IMR-90 (cell line): ENCODE data around the gene XRCC3. TPM values are rescaled to one million over a fixed set of nuclear protein-coding genes. Genes with fewer than 3 reads are reported as not detected.

Source experiments
- ATAC-seq: fragments of 200-7000 bp; cut with Tn5 transposase; 2 replicates; pipeline ENCODE4 v1.9.1; 2020; ENCODE audit warnings: low read depth, mild to moderate bottlenecking, moderate library complexity
- BruUV-seq: library from RNA; stranded (reverse); fragments of 400-500 nt; replicated peaks from 2 replicates; lab custom pipeline; 2021; lab: Mats Ljungman, UMichigan
- CTCF ChIA-PET: fragments of 300-600 bp; formaldehyde crosslinking; extraction: SDS; loops from one replicate; lab custom pipeline; 2021; ENCODE audit warnings: antibody characterized with exemption; lab: Yijun Ruan, JAX
- POLR2A ChIA-PET: fragments of 300-600 bp; sonication (Branson Sonifier 250); formaldehyde crosslinking; loops from one replicate; lab custom pipeline; 2022; ENCODE audit warnings: antibody characterized with exemption; ENCODE audit not compliant: unreplicated experiment; lab: Charles Lee
- DNase-seq: peaks from one replicate; pipeline ENCODE4 v3.0.0; 2013
- H2AFZ ChIP-seq: replicated peaks from 2 replicates; pipeline ENCODE3; 2013; ENCODE audit warnings: low read length, mild to moderate bottlenecking; ENCODE audit not compliant: poor library complexity
- H2AK5ac ChIP-seq: 2 replicates; pipeline ENCODE4 v1.6.1; 2013; ENCODE audit warnings: low read depth, low read length, inconsistent platforms
- H2AK9ac ChIP-seq: replicated peaks from 2 replicates; pipeline ENCODE3; 2013; ENCODE audit warnings: mild to moderate bottlenecking, low read depth, low read length, moderate library complexity; ENCODE audit not compliant: poor library complexity
- H2BK120ac ChIP-seq: 2 replicates; pipeline ENCODE4 v1.6.1; 2013; ENCODE audit warnings: low read depth, low read length, inconsistent platforms
- H2BK15ac ChIP-seq: 3 replicates; pipeline ENCODE4 v1.6.1; 2013; ENCODE audit warnings: low read depth, low read length, inconsistent platforms
- H2BK20ac ChIP-seq: 2 replicates; pipeline ENCODE4 v1.6.1; 2013; ENCODE audit warnings: low read depth, mild to moderate bottlenecking, inconsistent platforms, low read length, moderate library complexity
- H2BK5ac ChIP-seq: 2 replicates; pipeline ENCODE4 v1.6.1; 2013; ENCODE audit warnings: mild to moderate bottlenecking, low read depth, low read length, inconsistent platforms; ENCODE audit not compliant: poor library complexity, severe bottlenecking
- H3K14ac ChIP-seq: replicated peaks from 2 replicates; pipeline ENCODE4 v1.6.1; 2013; ENCODE audit warnings: low read depth, low read length, inconsistent platforms
- H3K18ac ChIP-seq: 2 replicates; pipeline ENCODE4 v1.6.1; 2013; ENCODE audit warnings: low read depth, low read length, control low read depth
- H3K23ac ChIP-seq: 2 replicates; pipeline ENCODE4 v1.6.1; 2013; ENCODE audit warnings: low read depth, low read length, inconsistent platforms
- H3K27ac ChIP-seq: 2 replicates; pipeline ENCODE4 v1.5.1; 2013; ENCODE audit warnings: mild to moderate bottlenecking, control low read depth, low read length; ENCODE audit not compliant: insufficient read depth
- H3K27me3 ChIP-seq: 2 replicates; pipeline ENCODE4 v1.6.1; 2013; ENCODE audit warnings: low read length; ENCODE audit not compliant: control insufficient read depth, insufficient read depth
- H3K36me3 ChIP-seq: 2 replicates; pipeline ENCODE4 v1.6.1; 2013; ENCODE audit warnings: low read length, mixed read lengths; ENCODE audit not compliant: control insufficient read depth, insufficient read depth
- H3K4ac ChIP-seq: 2 replicates; pipeline ENCODE4 v1.6.1; 2013; ENCODE audit warnings: low read depth, low read length, inconsistent platforms
- H3K4me1 ChIP-seq: 2 replicates; pipeline ENCODE4 v1.6.1; 2013; ENCODE audit warnings: low read length, mixed read lengths; ENCODE audit not compliant: control insufficient read depth, insufficient read depth
- H3K4me2 ChIP-seq: 2 replicates; pipeline ENCODE4 v1.6.1; 2013; ENCODE audit warnings: low read depth, mild to moderate bottlenecking, control low read depth, low read length, moderate library complexity
- H3K4me3 ChIP-seq: 2 replicates; pipeline ENCODE4 v1.5.1; 2013; ENCODE audit warnings: low read depth, mild to moderate bottlenecking, control low read depth, low read length, moderate library complexity; ENCODE audit not compliant: insufficient read depth
- H3K56ac ChIP-seq: 2 replicates; pipeline ENCODE4 v1.6.1; 2013; ENCODE audit warnings: low read length, inconsistent platforms; ENCODE audit not compliant: insufficient read depth; ENCODE audit errors: extremely low read depth
- H3K79me1 ChIP-seq, 2 experiments: 2 replicates each; pipeline ENCODE4 v1.6.1; 2013; ENCODE audit warnings: low read length in 2 of 2, inconsistent platforms in 1 of 2, low read depth in 1 of 2
- H3K9ac ChIP-seq: 2 replicates; pipeline ENCODE4 v1.6.1; 2013; ENCODE audit warnings: low read depth, low read length, control low read depth
- H3K9me1 ChIP-seq: 2 replicates; pipeline ENCODE4 v1.6.1; 2013; ENCODE audit warnings: low read length, inconsistent platforms; ENCODE audit not compliant: insufficient read depth
- H3K9me3 ChIP-seq: 2 replicates; pipeline ENCODE4 v1.6.1; 2013; ENCODE audit warnings: low read length; ENCODE audit not compliant: control insufficient read depth, insufficient read depth
- H4K20me1 ChIP-seq: 2 replicates; pipeline ENCODE4 v1.6.1; 2013; ENCODE audit warnings: low read length, inconsistent platforms; ENCODE audit not compliant: insufficient read depth
- H4K5ac ChIP-seq: 2 replicates; pipeline ENCODE4 v1.6.1; 2013; ENCODE audit warnings: mild to moderate bottlenecking, low read depth, low read length, control low read depth
- H4K8ac ChIP-seq, 2 experiments: 2 replicates each; pipeline ENCODE4 v1.6.1; 2013; ENCODE audit warnings: low read depth in 2 of 2, low read length in 2 of 2, control low read depth in 1 of 2, inconsistent platforms in 1 of 2
- H4K91ac ChIP-seq: 2 replicates; pipeline ENCODE4 v1.6.1; 2013; ENCODE audit warnings: low read depth, low read length, inconsistent platforms; ENCODE audit not compliant: insufficient read depth
- MXI1 ChIP-seq: IDR thresholded peaks from 2 replicates; pipeline ENCODE4 v1.6.1; 2012; ENCODE audit warnings: low read depth, mild to moderate bottlenecking, low read length, moderate library complexity, borderline replicate concordance
- WGBS, 2 experiments: methylation state at CpG; one replicate each; pipeline versions ENCODE4 v1.1.5 to v1.1.7; 2013; ENCODE audit warnings: missing lambda C conversion rate in 2 of 2; ENCODE audit not compliant: insufficient read length in 1 of 2; ENCODE audit errors: extremely low coverage in 2 of 2; 5-methylcytosine and 5-hydroxymethylcytosine counted together
- dilution Hi-C: fragments of 300-500 bp; cut with HindIII; formaldehyde crosslinking; loops from one replicate; pipeline ENCODE4 v1.14.3; 2018; ENCODE audit warnings: low sequenced_read_pairs; ENCODE audit not compliant: unreplicated experiment
- in situ Hi-C: fragments of 300-500 bp; cut with MboI; formaldehyde crosslinking; loops from 3 replicates; pipeline ENCODE4 v1.14.3; 2019; ENCODE audit warnings: low sequenced_read_pairs, inconsistent platforms, mixed read lengths
- intact Hi-C: fragments of 100-400 bp; cut with micrococcal nuclease; formaldehyde crosslinking; loops from 2 replicates; pipeline ENCODE4 v1.10.0; 2022
- polyA plus RNA-seq, 3 experiments: library from polyadenylated mRNA; depleted of rRNA; stranded (reverse); fragments of >200 nt; gene quantifications; 2 replicates each; pipeline ENCODE4 v1.2.3, GENCODE V29; 2012; ENCODE audit warnings: low replicate concordance in 1 of 3
- total RNA-seq: library from RNA; depleted of rRNA; stranded (reverse); fragments of >200 nt; gene quantifications from 2 replicates; pipeline ENCODE4 v1.2.3, GENCODE V29; 2012
- TF ChIP-seq, protein P1 (sequence below): conservative IDR thresholded peaks from 2 replicates; pipeline ENCODE4 v1.5.1; 2012; ENCODE audit warnings: mild to moderate bottlenecking, low read depth, low read length, improper control_type of control experiment

XRCC3 gene
- total and polyA plus RNA-seq, 2 of the 4 experiments (the other 2 are of a cell fraction) = 8.1 to 9.5 TPM

DNA sequence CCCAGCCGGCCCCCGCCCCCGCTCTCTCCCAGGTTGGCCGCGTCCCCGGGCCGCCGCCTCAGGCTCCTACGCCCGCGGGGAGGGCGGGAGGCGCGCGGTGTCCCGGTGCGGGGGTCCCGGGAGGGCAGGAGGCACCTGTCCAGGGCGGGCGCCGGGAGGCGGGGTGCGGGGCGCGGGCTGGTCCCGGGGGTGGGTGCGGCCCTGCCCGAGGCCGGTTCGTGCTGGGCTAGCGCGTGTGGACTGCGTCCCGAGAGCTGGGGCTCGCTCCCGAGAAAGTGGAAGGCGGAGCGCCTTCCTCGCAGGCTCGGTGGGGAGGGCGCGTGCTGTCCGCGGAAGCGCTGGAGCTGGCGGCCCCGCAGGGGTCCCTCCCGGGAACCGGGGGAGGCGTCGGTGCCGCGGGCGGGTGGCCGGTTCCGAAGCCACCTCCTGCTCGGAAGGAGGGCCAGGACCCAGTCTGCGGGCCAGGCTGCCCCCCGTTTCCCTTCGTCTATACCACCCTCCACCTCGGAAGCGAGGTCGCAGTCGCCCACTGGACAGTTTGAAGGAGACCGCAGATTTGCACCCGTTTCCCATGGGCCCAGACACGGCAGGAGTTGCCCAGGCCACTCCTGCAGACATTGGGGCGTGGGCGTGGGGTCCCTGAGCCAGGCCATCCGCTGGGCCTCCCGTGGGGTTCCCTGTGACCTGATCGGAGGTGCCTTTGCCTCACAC is 995 bp upstream of the XRCC3 start:
- Histone ChIP-seq H3K4me3 (peak overlapping the region; percentile 83), H3K56ac (no peak overlapping the region), H2AK9ac (peak overlapping the region; percentile 86), H3K23ac (peak overlapping the region; percentile 68; the same call in 1 of the 2 replicates), H3K9ac (peak overlapping the region; percentile 61), H3K9me1 (peaks cover 7% of the 10 kb centered on the region), H4K5ac (no peak overlapping the region), H3K4me2 (peak overlapping the region; percentile 98), H3K27ac (peak overlapping the region; percentile 43), H3K36me3 (no peaks in the 10 kb centered on the region), H3K4ac (peak overlapping the region; percentile 15; the same call in 1 of the 2 replicates), H2BK20ac (no peak overlapping the region), H3K4me1 (peaks cover 10% of the 10 kb centered on the region), H2BK15ac (no peak overlapping the region), H2AK5ac (0 out of 2 replicates have a peak overlapping the region, but pooled peaks have one; percentile 31), H4K91ac (no peak overlapping the region), H2AFZ (peak overlapping the region; percentile 86), H2BK5ac (no peak overlapping the region), H4K8ac (no peak overlapping the region; a peak in 1 of 4 replicates), H2BK120ac (no peak overlapping the region), H3K14ac (no peak overlapping the region; the same call in 1 of the 2 replicates), H3K9me3 (no peaks in the 10 kb centered on the region), H3K79me1 (peaks cover 32 to 79% of the 10 kb centered on the region in 2 experiments), H4K20me1 (peaks cover 47% of the 10 kb centered on the region), H3K27me3 (no peaks in the 10 kb centered on the region), H3K18ac (no peak overlapping the region)
- POLR2A ChIA-PET = no interaction called here
- dilution Hi-C loops = no loop called here
- BruUV-seq = no TSS peak
- ATAC-seq (peak; percentile 8), DNase-seq (no peak)
- intact Hi-C loops = loop anchor here (5.0 kb wide), 1 partner anchor 266 kb away; no protein-coding TSS in a partner anchor
- CTCF ChIA-PET = no interaction called here
- WGBS, 2 experiments = 0% methylated on average over 11 of the region's 72 CpGs; no CpG with 5 or more reads in 1 of the 2 experiments
- TF ChIP-seq, protein P1, sequence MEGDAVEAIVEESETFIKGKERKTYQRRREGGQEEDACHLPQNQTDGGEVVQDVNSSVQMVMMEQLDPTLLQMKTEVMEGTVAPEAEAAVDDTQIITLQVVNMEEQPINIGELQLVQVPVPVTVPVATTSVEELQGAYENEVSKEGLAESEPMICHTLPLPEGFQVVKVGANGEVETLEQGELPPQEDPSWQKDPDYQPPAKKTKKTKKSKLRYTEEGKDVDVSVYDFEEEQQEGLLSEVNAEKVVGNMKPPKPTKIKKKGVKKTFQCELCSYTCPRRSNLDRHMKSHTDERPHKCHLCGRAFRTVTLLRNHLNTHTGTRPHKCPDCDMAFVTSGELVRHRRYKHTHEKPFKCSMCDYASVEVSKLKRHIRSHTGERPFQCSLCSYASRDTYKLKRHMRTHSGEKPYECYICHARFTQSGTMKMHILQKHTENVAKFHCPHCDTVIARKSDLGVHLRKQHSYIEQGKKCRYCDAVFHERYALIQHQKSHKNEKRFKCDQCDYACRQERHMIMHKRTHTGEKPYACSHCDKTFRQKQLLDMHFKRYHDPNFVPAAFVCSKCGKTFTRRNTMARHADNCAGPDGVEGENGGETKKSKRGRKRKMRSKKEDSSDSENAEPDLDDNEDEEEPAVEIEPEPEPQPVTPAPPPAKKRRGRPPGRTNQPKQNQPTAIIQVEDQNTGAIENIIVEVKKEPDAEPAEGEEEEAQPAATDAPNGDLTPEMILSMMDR = no peak
- peak; percentile 61; the same call in 1 of the 2 replicates for TF ChIP-seq MXI1
- in situ Hi-C loops = no loop called here
